Measurements from ENCODE around the gene ACAP3.

DNA sequence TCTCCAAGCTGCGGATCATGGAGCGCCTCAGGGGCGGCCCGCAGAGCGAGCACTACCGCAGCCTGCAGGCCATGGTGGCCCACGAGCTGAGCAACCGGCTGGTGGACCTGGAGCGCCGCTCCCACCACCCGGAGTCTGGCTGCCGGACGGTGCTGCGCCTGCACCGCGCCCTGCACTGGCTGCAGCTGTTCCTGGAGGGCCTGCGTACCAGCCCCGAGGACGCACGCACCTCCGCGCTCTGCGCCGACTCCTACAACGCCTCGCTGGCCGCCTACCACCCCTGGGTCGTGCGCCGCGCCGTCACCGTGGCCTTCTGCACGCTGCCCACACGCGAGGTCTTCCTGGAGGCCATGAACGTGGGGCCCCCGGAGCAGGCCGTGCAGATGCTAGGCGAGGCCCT lies 19.6 kb upstream of the ACAP3 start:
- TF ChIP-seq FOXM1 (IDR thresholded peaks at IDR 0.05; ENCODE audit: borderline replicate concordance) (no peak), ZNF384 (IDR thresholded peaks at IDR 0.05) (no peak)

Data from HEK293T (cell line).